Testis (tissue), 2 donors: ENCODE data around the gene CHRM4.

Source experiments
- POLR2A ChIP-seq: fragments of 450-650 bp; IDR thresholded peaks from one replicate; pipeline ENCODE4 v1.6.1; 2017; ENCODE audit warnings: antibody characterized with exemption, mild to moderate bottlenecking, moderate library complexity
- TF ChIP-seq, protein P1 (sequence below), 3 experiments: fragments of 450-650 bp in 2 of 3; fragments of 200-600 bp in 1 of 3; sonication (generic) in 1 of 3; IDR thresholded peaks; one replicate each; pipeline ENCODE4 v1.5.1; 2016 to 2019; ENCODE audit warnings: antibody characterized with exemption in 3 of 3, mild to moderate bottlenecking in 2 of 3, moderate library complexity in 1 of 3

- TF ChIP-seq, protein P1, sequence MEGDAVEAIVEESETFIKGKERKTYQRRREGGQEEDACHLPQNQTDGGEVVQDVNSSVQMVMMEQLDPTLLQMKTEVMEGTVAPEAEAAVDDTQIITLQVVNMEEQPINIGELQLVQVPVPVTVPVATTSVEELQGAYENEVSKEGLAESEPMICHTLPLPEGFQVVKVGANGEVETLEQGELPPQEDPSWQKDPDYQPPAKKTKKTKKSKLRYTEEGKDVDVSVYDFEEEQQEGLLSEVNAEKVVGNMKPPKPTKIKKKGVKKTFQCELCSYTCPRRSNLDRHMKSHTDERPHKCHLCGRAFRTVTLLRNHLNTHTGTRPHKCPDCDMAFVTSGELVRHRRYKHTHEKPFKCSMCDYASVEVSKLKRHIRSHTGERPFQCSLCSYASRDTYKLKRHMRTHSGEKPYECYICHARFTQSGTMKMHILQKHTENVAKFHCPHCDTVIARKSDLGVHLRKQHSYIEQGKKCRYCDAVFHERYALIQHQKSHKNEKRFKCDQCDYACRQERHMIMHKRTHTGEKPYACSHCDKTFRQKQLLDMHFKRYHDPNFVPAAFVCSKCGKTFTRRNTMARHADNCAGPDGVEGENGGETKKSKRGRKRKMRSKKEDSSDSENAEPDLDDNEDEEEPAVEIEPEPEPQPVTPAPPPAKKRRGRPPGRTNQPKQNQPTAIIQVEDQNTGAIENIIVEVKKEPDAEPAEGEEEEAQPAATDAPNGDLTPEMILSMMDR (IDR thresholded peaks at IDR 0.05): no peak
- no peak for TF ChIP-seq POLR2A
Observed at GRCh38 chr11:46397526-46397925, 6.0 kb upstream of the CHRM4 start.
